ENCODE data around the gene OR51D1. TPM values are rescaled to one million over a fixed set of nuclear protein-coding genes. Genes with fewer than 3 reads are reported as not detected.

The OR51D1 gene
- polyA plus RNA-seq, 3 donors, result not detected

DNA sequence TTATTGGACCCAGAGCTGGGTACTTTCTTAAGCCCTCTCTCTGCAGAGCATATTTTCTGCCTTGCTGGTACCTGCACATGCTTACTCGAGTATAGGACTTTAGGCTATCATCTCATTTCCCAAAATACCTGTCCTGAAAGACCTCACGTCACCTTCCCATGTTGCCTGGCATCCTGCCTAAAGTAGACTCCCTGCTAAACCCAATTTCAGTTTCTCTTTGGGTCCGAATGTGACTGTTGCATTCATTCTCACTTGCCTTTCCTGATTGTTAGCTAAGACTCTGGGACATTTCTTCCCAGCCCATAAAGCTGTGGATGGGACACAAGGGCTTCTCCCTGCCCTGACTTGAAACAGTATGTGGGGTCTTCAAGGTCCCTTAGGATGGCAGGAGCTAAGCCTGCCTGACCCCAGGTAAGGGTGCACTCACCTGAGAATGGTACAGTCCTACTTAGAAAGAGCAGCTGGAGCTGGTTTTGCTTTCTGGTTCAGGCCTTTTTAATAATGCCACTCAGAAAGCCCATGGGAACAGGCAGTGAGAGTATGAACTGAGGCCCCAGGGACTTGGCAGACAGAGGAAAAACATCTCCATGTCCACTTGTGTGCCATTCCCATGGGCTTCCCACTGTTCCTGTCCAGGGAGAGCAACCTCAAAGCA lies 47.5 kb downstream of the OR51D1 start:
- WGBS, 3 donors, result 81 to 89% (median 83%) methylated on average over 3 of the region's 3 CpGs

More for the DNA sequence above, 47.5 kb downstream of the OR51D1 start:
- no peak overlapping the region for H3K27ac ChIP-seq (ENCODE audit: low read depth, low read length)

Other genes starting within 250 kb of the OR51D1 start
- gene TRIM21, start 243.8 kb upstream of the OR51D1 start, polyA plus RNA-seq, result 10 to 100 TPM in 2 of 3 donors, 1 to 10 TPM in 1; 8.7 to 19.7 (median 12.7) TPM
- not detected for gene OR52K2, start 188.2 kb upstream of the OR51D1 start, polyA plus RNA-seq
- gene OR52K1, start 154.8 kb upstream of the OR51D1 start, polyA plus RNA-seq, result not detected
- gene OR52M1, start 92.3 kb upstream of the OR51D1 start, polyA plus RNA-seq, result not detected
- not detected for gene OR52I2, start 55.7 kb upstream of the OR51D1 start, polyA plus RNA-seq
- gene OR52I1, start 43.4 kb upstream of the OR51D1 start, polyA plus RNA-seq, result not detected
- 10 to 100 TPM in 1 of 3 donors, 1 to 10 TPM in 2; 4.2 to 12.4 (median 5.1) TPM for gene TRIM68, start 29.2 kb upstream of the OR51D1 start, polyA plus RNA-seq
- gene OR51E1, start 6.5 kb downstream of the OR51D1 start, polyA plus RNA-seq, result 1 to 10 TPM in 2 of 3 donors, under 1 TPM in 1; 0.16 to 2.7 (median 1.2) TPM
- gene OR51E2, start 60.4 kb downstream of the OR51D1 start, polyA plus RNA-seq, result under 1 TPM; 0.02 to 0.56 (median 0.10) TPM
- not detected for gene MMP26, start 67.3 kb downstream of the OR51D1 start, polyA plus RNA-seq
- gene OR51F1, start 132.5 kb downstream of the OR51D1 start, polyA plus RNA-seq, result not detected
- gene OR52R1, start 166.9 kb downstream of the OR51D1 start, polyA plus RNA-seq, result 1 to 10 TPM in 1 of 3 donors, not detected in 2; 1.2 TPM
- gene OR51F2, start 183.8 kb downstream of the OR51D1 start, polyA plus RNA-seq, result not detected
- gene OR51S1, start 211.7 kb downstream of the OR51D1 start, polyA plus RNA-seq, result not detected
- not detected for gene OR51T1, start 244.4 kb downstream of the OR51D1 start, polyA plus RNA-seq

Data from adipose tissue (tissue), 3 donors.